K562 (cell line): ENCODE data around the gene GPC2. TPM values are rescaled to one million over a fixed set of nuclear protein-coding genes. Genes with fewer than 3 reads are reported as not detected.

Experiments
- CHD7 ChIP-seq: fragments of 200-600 bp; sonication (generic); IDR thresholded peaks from one replicate; pipeline ENCODE4 v1.6.1; 2012; ENCODE audit warnings: mild to moderate bottlenecking, low read depth, low read length, inconsistent platforms
- CXXC5 ChIP-seq: fragments of 250-450 bp; sonication (Bioruptor Pico); IDR thresholded peaks from 2 replicates; pipeline ENCODE4 v1.8.0; 2022; ENCODE audit warnings: inconsistent platforms, mild to moderate bottlenecking, moderate library complexity
- GTF2A2 ChIP-seq: IDR thresholded peaks from 2 replicates; pipeline ENCODE4 v1.6.1; 2016; ENCODE audit warnings: mild to moderate bottlenecking, missing genetic modification characterization, missing compliant biosample characterization
- KDM5B ChIP-seq: fragments of 200-600 bp; sonication (generic); IDR thresholded peaks from 2 replicates; pipeline ENCODE4 v1.6.1; 2012; ENCODE audit warnings: low read depth, mild to moderate bottlenecking, moderate library complexity, low read length, control low read depth, inconsistent platforms; ENCODE audit not compliant: insufficient replicate concordance
- NFRKB ChIP-seq: fragments of 450-650 bp; IDR thresholded peaks from 2 replicates; pipeline ENCODE4 v1.6.1; 2016; ENCODE audit warnings: low read depth
- RB1 ChIP-seq: fragments of 450-650 bp; IDR thresholded peaks from 2 replicates; pipeline ENCODE4 v1.6.1; 2017; ENCODE audit warnings: low read depth, mild to moderate bottlenecking
- STAG1 ChIP-seq: sonication (generic); formaldehyde crosslinking; IDR thresholded peaks from 2 replicates; pipeline ENCODE4 v1.5.0; 2020; ENCODE audit warnings: missing genetic modification reagents, borderline replicate concordance
- TEAD4 ChIP-seq, 2 experiments: sonication (generic) in 1 of 2; formaldehyde crosslinking in 1 of 2; IDR thresholded peaks; 2 replicates each; pipeline versions ENCODE4 v1.6.1 to v1.8.0; 2012 to 2022; ENCODE audit warnings: borderline replicate concordance in 1 of 2, inconsistent platforms in 1 of 2, low read length in 1 of 2, mild to moderate bottlenecking in 1 of 2, missing genetic modification reagents in 1 of 2
- ZNF12 ChIP-seq: sonication (generic); formaldehyde crosslinking; IDR thresholded peaks from 2 replicates; pipeline ENCODE4 v1.4.0; 2020; ENCODE audit warnings: mild to moderate bottlenecking, missing genetic modification reagents
- polyA plus RNA-seq, 8 experiments: library from polyadenylated mRNA; depleted of rRNA in 4 of 8; stranded (reverse) in 5 of 8; unstranded in 3 of 8; fragments of >200 nt; fragmentation: Nextera tagmentation in 2 of 8; fragmentation: Illumina TruSeq in 1 of 8; extraction: Ambion mirVana in 2 of 8; extraction: Trizol in 1 of 8; gene quantifications; 2 replicates each; pipeline versions ENCODE4 v1.2.1 to v1.2.3, GENCODE V29; 2011 to 2014; ENCODE audit warnings: inconsistent platforms in 1 of 8, missing spikeins in 1 of 8
- total RNA-seq, 7 experiments: library from RNA; depleted of rRNA in 6 of 7; stranded (reverse); fragments of >200 nt in 6 of 7; fragmentation: Illumina TruSeq in 2 of 7; extraction: Trizol in 2 of 7; gene quantifications; 2 replicates each; pipeline versions ENCODE4 v1.2.1 to v1.2.3, GENCODE V29; 2011 to 2021; ENCODE audit warnings: low replicate concordance in 1 of 7
- TF ChIP-seq, protein P1 (sequence below): sonication (generic); formaldehyde crosslinking; IDR thresholded peaks from 2 replicates; pipeline ENCODE4 v1.8.1; 2023; ENCODE audit warnings: mild to moderate bottlenecking, missing genetic modification reagents

GPC2 gene
- total and polyA plus RNA-seq, 9 of the 15 experiments (the other 6 are each of a cell fraction or from before 2014, with no cell fraction given), result 0.06 to 7.7 (median 1.4) TPM; not detected in 1

GRCh38 chr7:100126931-100127865 is 50.0 kb downstream of the GPC2 start, which contains the start of gene MBLAC1 (continued):
- TF ChIP-seq CHD7 (no peak), TEAD4 (IDR thresholded peaks at IDR 0.05; ENCODE audit: low read length) (0 out of 2 replicates have a peak, but pooled peaks have one; percentile 22), TEAD4 (CRISPR knock-in tag; IDR thresholded peaks at IDR 0.05; ENCODE audit: borderline replicate concordance) (no peak), NFRKB (peak; percentile 98), STAG1 (CRISPR knock-in tag) (no peak), CXXC5 (CRISPR knock-in tag) (peak; percentile 87), RB1 (peak; percentile 65), GTF2A2 (tag) (peak; percentile 25; the same call in 1 of the 2 replicates), ZNF12 (CRISPR knock-in tag) (peak; percentile 60; the same call in 1 of the 2 replicates), KDM5B (peak; percentile 77)
- TF ChIP-seq, protein P1, sequence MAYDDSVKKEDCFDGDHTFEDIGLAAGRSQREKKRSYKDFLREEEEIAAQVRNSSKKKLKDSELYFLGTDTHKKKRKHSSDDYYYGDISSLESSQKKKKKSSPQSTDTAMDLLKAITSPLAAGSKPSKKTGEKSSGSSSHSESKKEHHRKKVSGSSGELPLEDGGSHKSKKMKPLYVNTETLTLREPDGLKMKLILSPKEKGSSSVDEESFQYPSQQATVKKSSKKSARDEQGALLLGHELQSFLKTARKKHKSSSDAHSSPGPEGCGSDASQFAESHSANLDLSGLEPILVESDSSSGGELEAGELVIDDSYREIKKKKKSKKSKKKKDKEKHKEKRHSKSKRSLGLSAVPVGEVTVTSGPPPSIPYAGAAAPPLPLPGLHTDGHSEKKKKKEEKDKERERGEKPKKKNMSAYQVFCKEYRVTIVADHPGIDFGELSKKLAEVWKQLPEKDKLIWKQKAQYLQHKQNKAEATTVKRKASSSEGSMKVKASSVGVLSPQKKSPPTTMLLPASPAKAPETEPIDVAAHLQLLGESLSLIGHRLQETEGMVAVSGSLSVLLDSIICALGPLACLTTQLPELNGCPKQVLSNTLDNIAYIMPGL (CRISPR knock-in tag), result peak; percentile 21; the same call in 1 of the 2 replicates
